ENCODE data around the gene SLC25A41. TPM values are rescaled to one million over a fixed set of nuclear protein-coding genes. Genes with fewer than 3 reads are reported as not detected.

Gene SLC25A41
- total and polyA plus RNA-seq, 2 of the 13 experiments (the other 11 are each of a cell fraction or from before 2014, with no cell fraction given), result 0.33 to 0.95 TPM

- TF ChIP-seq MAX (IDR thresholded peaks at IDR 0.05), result peak; percentile 68; the same call in 1 of the 2 replicates
- TF ChIP-seq TEAD3 (CRISPR knock-in tag; optimal IDR thresholded peaks at IDR 0.05; ENCODE audit: borderline replicate concordance), result peak; percentile 24
- TF ChIP-seq MAZ (IDR thresholded peaks at IDR 0.05; ENCODE audit: borderline replicate concordance, low read depth, low read length), result 0 out of 2 replicates have a peak, but pooled peaks have one; percentile 26
- TF ChIP-seq MAZ (CRISPR knock-in tag; IDR thresholded peaks at IDR 0.05; ENCODE audit: low read depth), result peak; percentile 53; the same call in 1 of the 2 replicates
These were observed 9.2 kb downstream of the SLC25A41 start, which contains the start of gene KHSRP (continued) for GRCh38 chr19:6424195-6424938.

- H3K27ac ChIP-seq (ENCODE audit: extremely low read length, insufficient read depth, low read length), result peak overlapping the region; percentile 68
- BruUV-seq (replicated peaks), result no TSS peak
- FAIRE-seq (peak; percentile 78), DNase-seq (ENCODE audit: low spot score) (peak; percentile 49), ATAC-seq (peak; percentile 24)
- peaks cover 33% of the 10 kb centered on the region for H3K4me1 ChIP-seq (ENCODE audit: insufficient read depth, low read length)
- CTCF ChIA-PET (ENCODE audit: low intra/inter-chr PET ratio, low total read pairs), result no interaction called here
- H3K27me3 ChIP-seq (ENCODE audit: control insufficient read depth in 1 of 2, insufficient read depth in 2 of 2, low read length in 2 of 2), result no peaks in the 10 kb centered on the region; a peak in 1 of 5 replicates
- H3K4me3 ChIP-seq (replicated peaks in 1 of 3; ENCODE audit: insufficient read depth in 1 of 3, low read depth in 2 of 3, low read length in 3 of 3), result peak overlapping the region; percentile 84 to 92 (median 87)
- peaks cover 52% of the 10 kb centered on the region for H3K79me2 ChIP-seq (ENCODE audit: insufficient read depth, low read length)
- peaks cover 21 to 39% of the 10 kb centered on the region in 2 experiments for H3K36me3 ChIP-seq (replicated peaks in 1 of 2; ENCODE audit: control insufficient read depth in 1 of 2, insufficient read depth in 2 of 2, low read length in 2 of 2)
- peak overlapping the region; percentile 94 for H3K4me2 ChIP-seq (ENCODE audit: low read depth, low read length)
- H3K9me3 ChIP-seq (ENCODE audit: low read length), result no peaks in the 10 kb centered on the region
- peak overlapping the region; percentile 89 for H3K9ac ChIP-seq (ENCODE audit: insufficient read depth, low read depth, low read length)
- POLR2A ChIA-PET, result interaction anchor here (1.4 kb wide), 1 partner anchor 14 kb away, joined by 5 read pairs; no protein-coding TSS in a partner anchor
- in situ Hi-C loops (cut with HindIII; ENCODE audit: extremely low pct_ligation_motif_present, low pct_unique_long_range_greater_than_20kb) (no loop called here), intact Hi-C loops (cut with micrococcal nuclease; ENCODE audit: unreplicated experiment) (no loop called here)
- no peak overlapping the region for H2AFZ ChIP-seq (ENCODE audit: low read length)
- H4K20me1 ChIP-seq (ENCODE audit: insufficient read depth, low read length), result peaks cover 47% of the 10 kb centered on the region
- 0% methylated on average over 5 of the region's 20 CpGs for WGBS (ENCODE audit: low lambda C conversion rate)
- TF ChIP-seq IKZF4 (CRISPR knock-in tag; IDR thresholded peaks at IDR 0.05; ENCODE audit: borderline replicate concordance, low read depth, not compliant biosample characterization) (no peak), AHR (CRISPR knock-in tag; IDR thresholded peaks at IDR 0.05) (0 out of 2 replicates have a peak, but pooled peaks have one; percentile 21), RBAK (CRISPR knock-in tag; IDR thresholded peaks at IDR 0.05) (no peak), SP2 (CRISPR knock-in tag; IDR thresholded peaks at IDR 0.05) (0 out of 2 replicates have a peak, but pooled peaks have one; percentile 29), ZNF263 (CRISPR knock-in tag; IDR thresholded peaks at IDR 0.05) (peak; percentile 64), ZNF629 (CRISPR knock-in tag; conservative IDR thresholded peaks at IDR 0.05) (no peak), ZBTB2 (CRISPR knock-in tag; IDR thresholded peaks at IDR 0.05; ENCODE audit: low read depth) (no peak), IRF1 (CRISPR knock-in tag; IDR thresholded peaks at IDR 0.05; ENCODE audit: low read depth) (no peak), ZNF546 (CRISPR knock-in tag; conservative IDR thresholded peaks at IDR 0.05) (no peak), ZSCAN22 (CRISPR knock-in tag; IDR thresholded peaks at IDR 0.05) (no peak), PATZ1 (CRISPR knock-in tag; IDR thresholded peaks at IDR 0.05) (0 out of 2 replicates have a peak, but pooled peaks have one; percentile 25), MXD3 (CRISPR knock-in tag; IDR thresholded peaks at IDR 0.05) (peak; percentile 42; the same call in 1 of the 2 replicates)
These were observed 9.9 kb downstream of the SLC25A41 start for GRCh38 chr19:6423499-6424194.

All from HepG2 (cell line).